GM18861 (cell line): ENCODE data around the gene GSK3B.
"Not testable (repeated sequence)": the region's sequence is repeated elsewhere in the genome, so short reads cannot be mapped to it uniquely, and the experiment has no call there.

Source experiments
- ATAC-seq: cut with Tn5 transposase; IDR thresholded peaks from one replicate; pipeline ENCODE4 v1.9.1; 2021; ENCODE audit not compliant: unreplicated experiment

GSK3B gene

GRCh38 chr3:119888681-119889080, 205.6 kb downstream of the GSK3B start:
- ATAC-seq = not testable (repeated sequence)

GRCh38 chr3:119885746-119886530, 208.3 kb downstream of the GSK3B start:
- ATAC-seq = no peak

GRCh38 chr3:119884161-119884557, 210.1 kb downstream of the GSK3B start:
- no peak for ATAC-seq

GRCh38 chr3:119883461-119884160, 210.6 kb downstream of the GSK3B start:
- no peak for ATAC-seq

- ATAC-seq = no peak
Observed at GRCh38 chr3:119880966-119881365, 213.3 kb downstream of the GSK3B start.

GRCh38 chr3:119873646-119874045, 220.6 kb downstream of the GSK3B start:
- ATAC-seq = no peak

GRCh38 chr3:119872773-119873172, 221.5 kb downstream of the GSK3B start:
- no peak for ATAC-seq

- ATAC-seq = no peak
Observed at GRCh38 chr3:119871571-119871970, 222.7 kb downstream of the GSK3B start.

GRCh38 chr3:119870512-119870911, 223.7 kb downstream of the GSK3B start:
- ATAC-seq = no peak

- ATAC-seq = no peak
Observed at GRCh38 chr3:119864476-119864875, 229.8 kb downstream of the GSK3B start.

- no peak for ATAC-seq
Observed at GRCh38 chr3:119862616-119863015, 231.6 kb downstream of the GSK3B start.

GRCh38 chr3:119861681-119862080, 232.6 kb downstream of the GSK3B start:
- no peak for ATAC-seq

GRCh38 chr3:119859728-119860127, 234.5 kb downstream of the GSK3B start:
- ATAC-seq = no peak

- no peak for ATAC-seq
Observed at GRCh38 chr3:119858957-119859356, 235.3 kb downstream of the GSK3B start.

- no peak for ATAC-seq
Observed at GRCh38 chr3:119856695-119857094, 237.6 kb downstream of the GSK3B start.

GRCh38 chr3:119849126-119849525, 245.1 kb downstream of the GSK3B start:
- no peak for ATAC-seq

GRCh38 chr3:119841808-119842471, 252.3 kb downstream of the GSK3B start:
- no peak for ATAC-seq

GRCh38 chr3:119835556-119835955, 258.7 kb downstream of the GSK3B start:
- ATAC-seq = no peak

- no peak for ATAC-seq
Observed at GRCh38 chr3:119834754-119835370, 259.4 kb downstream of the GSK3B start.

- no peak for ATAC-seq
Observed at GRCh38 chr3:119831941-119832371, 262.3 kb downstream of the GSK3B start.

GRCh38 chr3:119831022-119831421, 263.2 kb downstream of the GSK3B start:
- no peak for ATAC-seq
